Measurements from ENCODE around the gene TCF12. TPM values are rescaled to one million over a fixed set of nuclear protein-coding genes. Genes with fewer than 3 reads are reported as not detected.

The TCF12 gene
- total RNA-seq, 1 experiment from 2014 or later, result 102 TPM

GRCh38 chr15:56972016-56972415 is 53.6 kb downstream of the TCF12 start:
- H3K27ac ChIP-seq (ENCODE audit: low read length), result no peak overlapping the region
- peaks cover 28% of the 10 kb centered on the region for H3K4me1 ChIP-seq (ENCODE audit: control insufficient read depth, insufficient read depth, low read length)
- CTCF ChIA-PET, result no interaction called here
- DNase-seq (ENCODE audit: low read depth, low spot score), result no peak
- no peaks in the 10 kb centered on the region for H3K9me3 ChIP-seq (ENCODE audit: control insufficient read depth, insufficient read depth, low read depth, low read length)
- no TSS peak for BruUV-seq (replicated peaks)
- in situ Hi-C loops (cut with HindIII; ENCODE audit: low pct_unique_long_range_greater_than_20kb, low sequenced_read_pairs) (no loop called here), intact Hi-C loops (cut with micrococcal nuclease; ENCODE audit: unreplicated experiment) (no loop called here)
- no peak for TF ChIP-seq CTCF (IDR thresholded peaks at IDR 0.05)
- TF ChIP-seq REST (IDR thresholded peaks at IDR 0.05; ENCODE audit: insufficient read depth in 1 of 2, low read depth in 2 of 2, low read length in 1 of 2), result no peak
- no peak for TF ChIP-seq SIN3A (IDR thresholded peaks at IDR 0.05; ENCODE audit: borderline replicate concordance, insufficient read depth, low read depth, low read length)
- TF ChIP-seq POLR2AphosphoS5 (IDR thresholded peaks at IDR 0.05; ENCODE audit: low read depth, low read length), result no peak
- H3K36me3 ChIP-seq (ENCODE audit: control insufficient read depth, insufficient read depth, low read length), result no peaks in the 10 kb centered on the region
- H3K27me3 ChIP-seq (ENCODE audit: control insufficient read depth, insufficient read depth, low read length), result no peaks in the 10 kb centered on the region
- no peak for ATAC-seq
- H3K4me3 ChIP-seq (ENCODE audit: low read depth in 2 of 2, low read length in 2 of 2), result no peak overlapping the region
- POLR2A ChIA-PET, result no interaction called here

GRCh38 chr15:56972426-56972825 is 54.0 kb downstream of the TCF12 start:
- no peak for TF ChIP-seq TCF7L2 (IDR thresholded peaks at IDR 0.05; ENCODE audit: low read depth, low read length)
- TF ChIP-seq REST (IDR thresholded peaks at IDR 0.05; ENCODE audit: insufficient read depth in 1 of 2, low read depth in 2 of 2, low read length in 1 of 2), result no peak
- TF ChIP-seq CTCF (IDR thresholded peaks at IDR 0.05), result no peak
- no peak for TF ChIP-seq SIN3A (IDR thresholded peaks at IDR 0.05; ENCODE audit: borderline replicate concordance, insufficient read depth, low read depth, low read length)
- TF ChIP-seq POLR2AphosphoS5 (IDR thresholded peaks at IDR 0.05; ENCODE audit: low read depth, low read length), result no peak
- POLR2A ChIA-PET, result no interaction called here
- no TSS peak for BruUV-seq (replicated peaks)
- in situ Hi-C loops (cut with HindIII; ENCODE audit: low pct_unique_long_range_greater_than_20kb, low sequenced_read_pairs), result no loop called here
- ATAC-seq (0 out of 2 replicates have a peak, but pooled peaks have one; percentile 38), DNase-seq (ENCODE audit: low read depth, low spot score) (no peak)
- Histone ChIP-seq H3K4me1 (ENCODE audit: control insufficient read depth, insufficient read depth, low read length) (peaks cover 28% of the 10 kb centered on the region), H3K4me3 (ENCODE audit: low read depth in 2 of 2, low read length in 2 of 2) (no peak overlapping the region), H3K9me3 (ENCODE audit: control insufficient read depth, insufficient read depth, low read depth, low read length) (no peaks in the 10 kb centered on the region), H3K27me3 (ENCODE audit: control insufficient read depth, insufficient read depth, low read length) (no peaks in the 10 kb centered on the region), H3K36me3 (ENCODE audit: control insufficient read depth, insufficient read depth, low read length) (no peaks in the 10 kb centered on the region), H3K27ac (ENCODE audit: low read length) (no peak overlapping the region)
- intact Hi-C loops (cut with micrococcal nuclease; ENCODE audit: unreplicated experiment), result no loop called here
- CTCF ChIA-PET, result no interaction called here
